Measurements from ENCODE around the gene INTS11. TPM values are rescaled to one million over a fixed set of nuclear protein-coding genes. Genes with fewer than 3 reads are reported as not detected.

INTS11 gene
- total RNA-seq, 1 donor from 2014 or later: 66.3 TPM

- Histone ChIP-seq H3K27me3 (ENCODE audit: control insufficient read depth, insufficient read depth, low read length) (no peaks in the 10 kb centered on the region), H3K4me3 (ENCODE audit: low read depth, low read length) (no peak overlapping the region), H3K36me3 (ENCODE audit: control insufficient read depth, insufficient read depth, low read length) (peaks cover 2% of the 10 kb centered on the region)
- FAIRE-seq: no peak
- DNase-seq (ENCODE audit: low read depth): no peak
- TF ChIP-seq CTCF (IDR thresholded peaks at IDR 0.05; ENCODE audit: insufficient read depth, low read length, severe bottlenecking): no peak
These were observed 48.6 kb downstream of the INTS11 start for GRCh38 chr1:1275836-1276235.

- FAIRE-seq (no peak), DNase-seq (ENCODE audit: low read depth) (no peak)
- H3K4me3 ChIP-seq (ENCODE audit: low read depth, low read length): no peak overlapping the region
These were observed 49.5 kb downstream of the INTS11 start for GRCh38 chr1:1274931-1275431.

GRCh38 chr1:1274299-1274930, 50.0 kb downstream of the INTS11 start:
- no peak for DNase-seq (ENCODE audit: low read depth)
- FAIRE-seq: no peak
- Histone ChIP-seq H3K27me3 (ENCODE audit: control insufficient read depth, insufficient read depth, low read length) (no peaks in the 10 kb centered on the region), H3K36me3 (ENCODE audit: control insufficient read depth, insufficient read depth, low read length) (peaks cover 2% of the 10 kb centered on the region), H3K4me3 (ENCODE audit: low read depth, low read length) (peak overlapping the region; percentile 85)
- no peak for TF ChIP-seq CTCF (IDR thresholded peaks at IDR 0.05; ENCODE audit: insufficient read depth, low read length, severe bottlenecking)

More at GRCh38 chr1:1274931-1275431, 49.5 kb downstream of the INTS11 start:
- Histone ChIP-seq H3K27me3 (ENCODE audit: control insufficient read depth, insufficient read depth, low read length) (no peaks in the 10 kb centered on the region), H3K36me3 (ENCODE audit: control insufficient read depth, insufficient read depth, low read length) (peaks cover 2% of the 10 kb centered on the region)
- no peak for TF ChIP-seq CTCF (IDR thresholded peaks at IDR 0.05; ENCODE audit: insufficient read depth, low read length, severe bottlenecking)

DNA sequence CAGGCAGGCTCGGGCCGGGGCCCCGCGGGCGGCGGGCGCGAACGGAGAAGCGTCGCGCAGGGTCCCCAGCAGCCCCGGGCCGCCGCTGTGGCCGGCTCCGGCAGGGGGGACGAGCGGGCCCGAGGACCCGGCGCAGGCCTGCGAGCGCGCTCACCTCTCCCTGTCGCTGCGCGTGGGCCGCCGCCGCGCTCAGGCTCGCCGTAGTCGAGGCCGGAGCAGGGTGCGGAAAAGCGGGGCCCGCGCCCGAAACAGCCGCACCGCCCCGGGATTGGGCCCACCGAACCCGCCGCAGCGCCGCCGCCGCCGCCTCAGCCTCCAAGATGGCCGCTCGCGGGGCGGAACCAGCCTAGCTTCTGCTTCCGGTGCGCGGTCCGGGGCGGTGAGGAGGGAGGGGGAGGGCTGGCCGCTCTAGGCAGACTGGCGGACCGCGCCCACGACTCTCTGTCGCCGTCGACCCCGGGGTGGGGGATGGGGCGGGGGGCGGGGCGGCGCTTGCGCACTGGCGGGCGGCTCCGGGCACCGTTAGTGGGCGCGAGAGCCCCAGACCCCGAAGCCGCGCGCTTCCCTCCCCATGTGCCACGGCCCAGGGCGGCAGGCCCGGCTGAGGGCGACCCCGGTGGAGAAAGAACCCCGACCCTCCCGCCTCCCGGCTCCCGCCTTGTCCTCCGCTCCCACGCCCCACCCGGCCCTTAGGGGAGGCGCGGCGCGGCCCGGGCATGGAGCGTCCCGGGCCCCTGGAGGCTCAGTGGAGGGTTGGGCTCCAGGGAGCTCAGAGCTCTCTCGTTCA, 50.8 kb downstream of the INTS11 start, which contains the start of gene UBE2J2:
Gene UBE2J2 (minus strand): TSS at position 343 of the 787 bp plus-strand sequence. CDS start 5,862 bp downstream, outside the sequence.
- H3K36me3 ChIP-seq (ENCODE audit: control insufficient read depth, insufficient read depth, low read length): peaks cover 2% of the 10 kb centered on the region
- FAIRE-seq: no peak
- H3K4me3 ChIP-seq (ENCODE audit: low read depth, low read length): peak within 1 kb of the TSS; percentile 85
- TF ChIP-seq CTCF (IDR thresholded peaks at IDR 0.05; ENCODE audit: insufficient read depth, low read length, severe bottlenecking): no peak
- peak; percentile 58 for DNase-seq (ENCODE audit: low read depth)
- H3K27me3 ChIP-seq (ENCODE audit: control insufficient read depth, insufficient read depth, low read length): no peaks in the 10 kb centered on the region

DNA sequence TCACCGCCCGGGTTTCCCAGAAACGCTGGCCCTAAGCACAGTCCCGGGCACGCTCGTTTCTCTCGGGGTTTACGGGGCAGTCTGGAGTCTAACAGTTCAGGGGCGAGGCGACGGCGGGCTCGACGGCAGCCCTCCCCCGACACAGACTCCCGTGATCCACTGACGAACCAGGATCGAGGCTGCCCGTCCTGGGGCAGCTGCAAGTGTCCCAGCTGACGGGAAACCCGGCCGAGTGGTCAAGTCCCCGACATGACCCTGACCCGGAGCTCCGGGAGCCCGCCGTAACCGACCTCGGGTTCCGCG, 51.3 kb downstream of the INTS11 start:
- no peaks in the 10 kb centered on the region for H3K27me3 ChIP-seq (ENCODE audit: control insufficient read depth, insufficient read depth, low read length)
- TF ChIP-seq CTCF (IDR thresholded peaks at IDR 0.05; ENCODE audit: insufficient read depth, low read length, severe bottlenecking): no peak
- DNase-seq (ENCODE audit: low read depth) (no peak), FAIRE-seq (no peak)
- peak overlapping the region; percentile 85 for H3K4me3 ChIP-seq (ENCODE audit: low read depth, low read length)
- H3K36me3 ChIP-seq (ENCODE audit: control insufficient read depth, insufficient read depth, low read length): peaks cover 5% of the 10 kb centered on the region
